Ascending aorta (tissue), 2 donors: Measurements from ENCODE around the gene HCFC1. TPM values are rescaled to one million over a fixed set of nuclear protein-coding genes. Genes with fewer than 3 reads are reported as not detected.
A peak's percentile ranks its signal among the peaks of the same experiment; 100 is the strongest.

Source experiments
- DNase-seq, 2 donors: peaks; one replicate each; pipeline ENCODE4 v3.0.0-alpha.2; 2019; ENCODE audit warnings: low spot score in 2 of 2
- H3K27ac ChIP-seq, 2 donors: fragments of 200-600 bp; sonication (generic); one replicate each; pipeline ENCODE4 v1.5.1; 2016 to 2017; ENCODE audit warnings: mild to moderate bottlenecking in 1 of 2
- H3K27me3 ChIP-seq: fragments of 200-600 bp; sonication (generic); one replicate; pipeline ENCODE4 v1.5.1; 2017
- H3K36me3 ChIP-seq, 2 donors: fragments of 200-600 bp; sonication (generic); one replicate each; pipeline ENCODE4 v1.5.1; 2016
- H3K4me1 ChIP-seq, 2 donors: fragments of 200-600 bp; sonication (generic); one replicate each; pipeline ENCODE4 v1.5.1; 2016 to 2017; ENCODE audit warnings: mild to moderate bottlenecking in 1 of 2
- H3K4me3 ChIP-seq, 2 donors: fragments of 200-600 bp; sonication (generic); one replicate each; pipeline ENCODE4 v1.5.1; 2016 to 2017; ENCODE audit warnings: mild to moderate bottlenecking in 1 of 2
- H3K9me3 ChIP-seq, 2 donors: fragments of 200-600 bp; sonication (generic); one replicate each; pipeline ENCODE4 v1.5.1; 2016
- CTCF ChIP-seq, 3 experiments: fragments of 200-600 bp in 2 of 3; fragments of 450-650 bp in 1 of 3; sonication (generic) in 2 of 3; IDR thresholded peaks; one replicate each; pipeline ENCODE4 v1.5.1; 2016 to 2019; ENCODE audit warnings: antibody characterized with exemption in 3 of 3, mild to moderate bottlenecking in 1 of 3, moderate library complexity in 1 of 3
- intact Hi-C: fragments of 100-400 bp; cut with DNase I; formaldehyde crosslinking; loops from one replicate; pipeline ENCODE4 v1.15.1; 2023
- total RNA-seq: library from RNA; depleted of rRNA; stranded (reverse); fragments of >200 nt; gene quantifications from one replicate; pipeline ENCODE4 v1.1.0, GENCODE V29; 2016

Gene HCFC1
- total RNA-seq, 1 donor from 2014 or later = 91.4 TPM

GRCh38 chrX:154019061-154019621 is 47.5 kb upstream of the HCFC1 start:
- TF ChIP-seq CTCF (IDR thresholded peaks at IDR 0.05) = no peak
- DNase-seq = no peak
- Histone ChIP-seq H3K27ac (peak overlapping the region; percentile 67 to 92), H3K36me3 (peaks cover 11 to 19% of the 10 kb centered on the region in 2 donors), H3K4me1 (no peaks in the 10 kb centered on the region), H3K27me3 (no peaks in the 10 kb centered on the region), H3K4me3 (peak overlapping the region; percentile 54 to 84), H3K9me3 (no peaks in the 10 kb centered on the region)
- intact Hi-C loops = loop anchor here (2.0 kb wide), 1 partner anchor 78 kb away; the partner anchor contains the start of gene MECP2

DNA sequence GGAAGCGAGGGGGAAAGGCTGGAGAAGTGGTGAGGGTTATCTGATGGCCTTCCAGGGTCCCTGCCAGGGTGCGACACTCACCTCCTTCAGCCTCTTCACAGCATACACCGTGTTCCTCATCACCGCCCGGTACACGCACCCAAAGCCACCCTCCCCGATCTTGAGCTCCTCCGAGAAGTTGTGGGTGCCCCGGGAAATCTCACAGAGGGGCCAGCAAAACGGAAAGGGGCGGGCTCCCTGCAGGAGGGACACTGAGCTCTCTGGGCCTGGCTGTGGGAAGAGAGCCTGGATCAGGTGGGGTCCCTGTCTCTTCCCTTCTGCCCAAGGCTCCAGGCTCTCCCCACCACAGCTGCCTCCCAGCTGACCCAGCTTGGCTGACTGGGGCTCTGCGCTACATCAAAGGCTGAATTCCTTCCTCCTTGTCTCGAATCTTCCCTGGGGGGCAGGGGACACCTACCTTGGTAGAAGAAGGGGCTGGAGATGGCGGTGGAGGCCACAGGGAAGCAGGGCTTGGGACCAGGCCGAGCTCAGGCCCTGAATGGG is 47.0 kb upstream of the HCFC1 start:
- no peak for TF ChIP-seq CTCF (IDR thresholded peaks at IDR 0.05)

GRCh38 chrX:154017766-154018517 is 46.3 kb upstream of the HCFC1 start:
- TF ChIP-seq CTCF (IDR thresholded peaks at IDR 0.05) = no peak
- Histone ChIP-seq H3K36me3 (peaks cover 11 to 15% of the 10 kb centered on the region in 2 donors), H3K27me3 (no peaks in the 10 kb centered on the region), H3K4me3 (no peak overlapping the region), H3K4me1 (no peaks in the 10 kb centered on the region), H3K9me3 (no peaks in the 10 kb centered on the region), H3K27ac (peak overlapping the region in 1 of 2 donors; percentile 92)
- no peak for DNase-seq
- intact Hi-C loops = loop anchor here (2.0 kb wide), 1 partner anchor 79 kb away; the partner anchor contains the start of gene MECP2

More for the DNA sequence above, 47.0 kb upstream of the HCFC1 start:
- peaks cover 11 to 15% of the 10 kb centered on the region in 2 donors for H3K36me3 ChIP-seq
- peak overlapping the region; percentile 54 to 84 for H3K4me3 ChIP-seq
- no peaks in the 10 kb centered on the region for H3K9me3 ChIP-seq
- H3K27ac ChIP-seq = peak overlapping the region; percentile 67 to 92
- DNase-seq = no peak
- H3K4me1 ChIP-seq = no peaks in the 10 kb centered on the region
- H3K27me3 ChIP-seq = no peaks in the 10 kb centered on the region
- intact Hi-C loops = loop anchor here (2.0 kb wide), 1 partner anchor 78 kb away; the partner anchor contains the start of gene MECP2

DNA sequence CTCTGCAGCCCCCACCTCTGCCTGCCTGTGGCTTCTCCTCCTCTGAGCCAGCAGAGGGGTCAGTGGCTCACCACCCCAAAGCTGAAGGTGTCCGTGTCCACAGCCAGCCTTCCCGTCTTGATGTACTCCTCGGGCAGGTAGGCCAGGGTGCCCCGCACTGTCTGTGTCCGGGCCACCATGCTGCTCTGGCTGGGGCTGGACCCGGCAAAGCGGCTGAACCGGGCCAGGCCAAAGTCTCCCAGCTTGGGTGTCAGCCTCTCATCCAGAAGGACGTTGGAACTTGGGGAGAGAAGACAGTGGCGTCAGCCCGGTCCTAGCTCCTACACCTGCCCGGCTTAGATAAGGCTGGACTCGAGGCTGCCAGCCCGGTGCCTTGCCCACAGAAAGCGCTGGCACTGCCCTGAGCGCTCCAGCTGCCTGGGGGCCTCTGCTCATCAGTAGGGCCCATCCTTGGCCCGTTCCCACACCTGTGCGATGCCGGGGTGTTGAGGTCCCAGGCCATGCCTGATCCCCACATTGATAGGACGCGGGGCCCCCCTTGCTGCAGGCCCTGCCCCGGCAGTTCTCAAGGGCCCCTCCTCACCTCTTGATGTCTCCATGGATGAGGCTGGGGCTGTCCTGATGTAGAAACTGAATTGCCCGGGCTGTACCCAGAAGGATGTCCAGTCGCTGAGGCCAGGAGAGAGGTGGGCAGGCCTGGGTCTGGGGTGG is 44.9 kb upstream of the HCFC1 start:
- Histone ChIP-seq H3K9me3 (no peaks in the 10 kb centered on the region), H3K27ac (no peak overlapping the region), H3K27me3 (no peaks in the 10 kb centered on the region), H3K36me3 (peaks cover 11 to 15% of the 10 kb centered on the region in 2 donors), H3K4me3 (no peak overlapping the region), H3K4me1 (no peaks in the 10 kb centered on the region)
- DNase-seq = no peak
- intact Hi-C loops = no loop called here
- no peak for TF ChIP-seq CTCF (IDR thresholded peaks at IDR 0.05)

DNA sequence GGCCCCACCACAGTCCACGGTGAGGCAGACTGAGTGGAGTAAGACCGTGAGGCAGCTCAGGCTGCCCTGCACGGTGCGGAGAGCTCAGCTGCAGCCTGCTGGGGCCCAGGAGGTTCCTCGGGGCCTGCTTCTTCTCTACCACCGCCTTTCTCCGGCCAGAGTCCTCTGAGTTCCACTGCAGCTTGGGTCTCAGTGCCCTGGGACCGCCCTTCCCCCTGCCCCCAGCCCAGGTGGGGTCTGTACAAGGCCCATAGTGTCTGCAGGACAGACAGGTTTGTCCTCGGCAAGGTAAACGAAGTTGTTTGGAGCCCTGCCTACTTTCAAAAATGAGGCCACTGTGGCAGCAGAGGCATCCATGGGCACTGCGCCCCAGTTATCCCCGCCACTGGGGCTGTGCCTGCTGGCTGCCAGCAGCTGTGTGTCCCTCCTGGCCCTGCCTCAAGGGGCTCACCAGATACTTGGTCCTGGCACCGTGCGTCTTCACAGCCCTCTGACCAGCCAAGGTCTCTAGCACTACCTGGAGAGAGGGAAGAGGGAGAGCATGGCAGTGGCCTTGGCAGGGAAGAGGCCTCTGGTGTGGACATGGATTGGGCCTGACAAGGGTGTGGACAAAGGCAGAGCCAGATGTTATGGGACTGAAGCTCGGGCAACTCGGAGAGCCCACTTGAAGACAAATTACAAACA is 44.1 kb upstream of the HCFC1 start:
- intact Hi-C loops = loop anchor here (2.0 kb wide), 1 partner anchor 35 kb away; no protein-coding TSS in a partner anchor
- DNase-seq = no peak
- Histone ChIP-seq H3K27ac (no peak overlapping the region), H3K4me1 (no peaks in the 10 kb centered on the region), H3K27me3 (no peaks in the 10 kb centered on the region), H3K36me3 (peaks cover 12 to 15% of the 10 kb centered on the region in 2 donors), H3K4me3 (no peak overlapping the region), H3K9me3 (no peaks in the 10 kb centered on the region)
- TF ChIP-seq CTCF (IDR thresholded peaks at IDR 0.05) = no peak
